ENCODE measurements around the gene ZNF597.
"Not testable (repeated sequence)": the region's sequence is repeated elsewhere in the genome, so short reads cannot be mapped to it uniquely, and the experiment has no call there.

ZNF597 gene

GRCh38 chr16:3475604-3476375 lies 32.5 kb upstream of the ZNF597 start:
- no peak for DNase-seq (ENCODE audit: low read depth in 2 of 2)

GRCh38 chr16:3474870-3475269 lies 31.6 kb upstream of the ZNF597 start:
- DNase-seq (ENCODE audit: low read depth in 2 of 2), result not testable (repeated sequence)

DNA sequence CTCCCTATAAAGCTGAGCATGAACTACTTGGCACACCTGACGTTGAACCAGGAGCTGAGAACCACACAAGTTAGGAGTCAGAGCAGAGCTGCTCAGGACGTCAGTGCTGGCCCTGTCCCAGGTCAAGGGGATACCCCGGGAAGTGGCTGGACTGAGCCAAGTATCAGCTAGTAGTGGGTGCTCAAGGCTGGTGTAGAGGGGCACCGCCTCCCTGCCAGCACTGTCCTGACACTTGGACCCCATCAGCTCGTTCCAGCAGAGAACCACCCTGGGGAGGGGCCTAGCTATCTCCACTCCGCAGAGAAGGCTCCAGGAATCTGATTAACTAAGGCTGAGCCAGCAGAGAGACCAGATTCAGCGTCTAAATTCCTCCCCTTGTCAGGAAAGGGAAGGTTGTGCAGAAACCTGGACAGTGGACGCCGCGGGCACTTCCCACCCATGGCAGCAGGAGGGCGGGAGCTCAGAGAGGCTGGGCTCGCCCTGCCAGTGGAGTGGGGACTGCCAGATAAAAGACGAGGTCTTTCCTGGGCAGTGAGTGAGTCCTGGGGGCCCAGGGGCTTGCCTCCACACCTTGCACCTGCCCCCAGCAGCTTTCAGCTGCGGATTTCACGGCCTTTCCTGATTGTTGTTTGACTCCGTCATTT lies 31.0 kb upstream of the ZNF597 start:
- no peak for DNase-seq (ENCODE audit: low read depth in 2 of 2)

DNA sequence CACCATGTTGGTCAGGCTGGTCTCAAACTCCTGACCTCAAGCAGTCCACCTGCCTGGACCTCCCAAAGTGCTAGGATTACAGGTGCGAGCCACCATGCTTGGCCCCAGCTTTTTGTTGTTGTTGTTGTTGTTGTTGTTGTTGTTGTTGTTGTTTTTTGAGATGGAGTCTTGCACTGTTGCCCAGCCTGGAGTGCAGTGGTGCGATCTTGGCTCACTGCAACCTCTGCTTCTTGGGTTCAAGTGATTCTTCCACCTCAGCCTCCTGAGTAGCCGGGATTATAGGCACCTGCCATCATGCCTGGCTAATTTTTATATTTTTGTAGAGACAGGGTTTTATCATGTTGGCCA lies 30.3 kb upstream of the ZNF597 start:
- not testable (repeated sequence) for DNase-seq (ENCODE audit: low read depth in 2 of 2)

- no peak for DNase-seq (ENCODE audit: low read depth in 2 of 2)
These were observed 29.7 kb upstream of the ZNF597 start for GRCh38 chr16:3472878-3473595.

DNA sequence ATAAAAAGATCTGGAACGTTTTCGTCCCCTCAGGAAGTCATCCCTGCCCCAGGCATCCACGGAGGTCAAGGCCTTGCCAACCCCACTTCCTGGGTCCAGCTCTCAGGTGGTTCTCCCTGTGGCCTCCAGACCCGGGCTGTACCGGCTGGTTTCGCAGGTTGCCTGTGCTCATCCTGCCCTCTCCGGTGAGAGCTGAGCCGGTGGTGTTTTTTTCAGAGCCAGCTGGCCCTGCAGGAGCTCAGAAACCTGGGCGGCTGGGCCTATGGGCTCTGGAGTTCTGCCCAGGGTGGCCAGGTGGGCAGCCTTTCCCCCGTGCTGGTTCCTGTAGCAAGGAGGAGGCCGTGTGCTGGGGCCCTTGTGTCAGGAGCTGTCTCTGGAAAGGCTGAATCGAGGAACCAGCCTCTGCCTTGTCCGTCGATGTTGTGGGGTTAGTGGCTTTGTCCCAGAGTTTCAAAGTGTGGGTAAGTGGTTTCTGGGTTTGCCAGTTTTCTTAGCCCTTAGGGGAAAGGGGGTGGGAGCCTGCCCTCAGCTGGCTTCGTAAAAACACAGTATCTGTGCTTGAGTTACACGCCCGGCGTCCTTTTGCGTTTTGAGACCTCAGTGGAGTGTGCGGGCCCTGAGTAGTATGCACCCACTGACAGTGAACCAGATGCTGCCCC lies 28.3 kb upstream of the ZNF597 start:
- no peak for DNase-seq (ENCODE audit: low read depth in 2 of 2)

DNA sequence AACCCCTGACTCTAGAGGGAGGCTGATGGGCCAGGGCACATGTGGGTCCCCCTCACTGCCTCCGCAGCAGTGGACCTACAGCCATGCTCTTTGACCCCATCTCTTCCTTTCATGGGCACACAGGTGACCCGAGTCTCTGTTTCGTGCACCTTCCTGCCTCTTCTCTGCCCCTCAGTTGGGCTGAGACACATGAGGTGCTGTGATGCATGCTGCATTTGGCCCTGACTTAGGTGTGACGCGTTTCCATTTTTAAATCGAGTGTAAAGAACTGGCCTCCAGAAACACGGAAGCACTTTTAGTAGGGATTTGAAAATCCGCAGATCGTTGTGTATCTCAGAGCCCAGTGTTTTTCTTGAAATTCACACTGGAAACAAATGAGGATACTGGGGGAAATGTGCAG lies 27.4 kb upstream of the ZNF597 start:
- no peak for DNase-seq (ENCODE audit: low read depth in 2 of 2)

DNA sequence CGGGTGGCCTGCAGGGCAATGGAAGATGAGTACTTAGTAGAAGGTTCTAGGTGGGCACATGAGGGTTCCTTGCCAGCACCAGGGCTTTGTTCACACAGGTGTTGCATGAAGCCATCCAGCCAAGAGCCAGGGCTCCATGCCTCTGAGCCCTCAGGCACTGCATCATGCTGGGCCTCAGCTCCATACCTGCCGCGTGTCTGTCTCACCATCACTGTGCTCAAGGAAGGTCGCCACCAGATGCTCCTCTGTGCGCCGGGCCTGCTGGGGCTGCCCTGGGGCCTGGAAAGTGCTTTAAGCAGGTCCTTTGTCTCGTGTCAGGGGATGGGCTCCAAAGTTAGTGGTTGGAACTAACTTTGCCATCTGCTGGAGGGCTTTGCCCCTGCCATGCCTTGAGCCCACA lies 26.4 kb upstream of the ZNF597 start:
- no peak for DNase-seq (ENCODE audit: low read depth in 2 of 2)

GRCh38 chr16:3468501-3468900 lies 25.2 kb upstream of the ZNF597 start:
- no peak for DNase-seq (ENCODE audit: low read depth in 2 of 2)

DNA sequence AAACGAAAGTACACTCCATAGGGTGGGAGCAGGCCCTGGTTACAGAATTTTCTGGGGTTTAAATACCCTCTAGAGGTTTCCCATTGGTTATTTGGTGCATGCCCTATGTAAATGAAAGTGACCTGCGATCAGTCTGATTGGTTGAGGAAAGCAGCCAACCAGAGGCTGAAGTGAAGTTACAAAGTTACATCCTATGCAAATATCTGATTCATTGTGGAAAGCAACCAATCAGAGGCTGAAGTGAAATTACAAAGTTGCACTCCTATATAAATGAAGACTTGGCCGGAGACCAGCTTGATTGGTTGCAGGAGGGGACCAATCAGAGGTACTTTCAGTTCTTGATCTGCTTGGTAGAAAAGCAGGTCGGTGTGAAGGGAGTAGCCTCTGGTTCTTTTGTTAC lies 24.6 kb upstream of the ZNF597 start:
- no peak for DNase-seq (ENCODE audit: low read depth in 2 of 2)

- no peak for DNase-seq (ENCODE audit: low read depth in 2 of 2)
These were observed 23.9 kb upstream of the ZNF597 start for GRCh38 chr16:3467182-3467581.

- DNase-seq (ENCODE audit: low read depth in 2 of 2), result no peak
These were observed 22.7 kb upstream of the ZNF597 start for GRCh38 chr16:3465911-3466584.

- DNase-seq (ENCODE audit: low read depth in 2 of 2), result no peak
These were observed 22.0 kb upstream of the ZNF597 start for GRCh38 chr16:3465301-3465700.

DNA sequence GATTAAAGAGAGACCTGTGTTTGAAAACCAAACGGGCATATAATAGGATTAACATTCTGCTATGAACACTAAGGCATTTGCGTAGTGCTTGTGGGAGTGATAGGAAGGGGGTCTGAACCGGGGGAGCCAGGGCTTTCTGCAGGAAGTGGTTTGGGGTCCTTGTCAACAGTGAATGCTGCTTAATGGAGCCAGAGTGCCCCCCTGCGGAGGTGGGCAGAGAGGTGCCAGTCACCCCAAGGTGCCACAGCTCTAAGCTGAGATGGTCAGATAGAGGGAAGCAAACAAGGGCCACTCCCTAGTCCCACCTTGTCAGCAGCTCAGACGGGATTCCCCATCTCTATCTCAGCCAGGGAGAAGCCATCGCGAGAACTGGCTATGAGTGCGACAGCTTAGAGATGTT lies 17.8 kb upstream of the ZNF597 start:
- DNase-seq (ENCODE audit: low read depth in 2 of 2), result no peak

DNA sequence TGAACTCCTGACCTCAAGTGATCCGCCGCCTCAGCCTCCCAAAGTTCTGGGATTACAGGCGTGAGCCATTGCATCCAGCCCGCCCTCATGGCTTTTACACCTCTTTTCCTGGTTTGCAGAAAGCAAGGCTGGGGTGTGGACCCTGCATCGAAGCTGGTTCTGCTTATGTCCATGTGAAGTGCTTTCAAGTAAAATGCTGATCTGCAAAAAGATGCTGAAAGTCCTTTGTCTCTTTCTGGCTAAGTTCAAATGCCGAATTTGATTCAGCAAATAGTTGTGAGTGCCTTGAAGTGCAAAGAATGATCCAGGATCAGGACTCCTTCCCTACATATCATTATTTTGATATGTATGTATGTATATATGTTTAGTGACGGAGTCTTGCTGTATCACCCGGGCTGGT lies 17.3 kb upstream of the ZNF597 start:
- no peak for DNase-seq (ENCODE audit: low read depth in 2 of 2)

- no peak for DNase-seq (ENCODE audit: low read depth in 2 of 2)
These were observed 16.8 kb upstream of the ZNF597 start for GRCh38 chr16:3460121-3460520.

DNA sequence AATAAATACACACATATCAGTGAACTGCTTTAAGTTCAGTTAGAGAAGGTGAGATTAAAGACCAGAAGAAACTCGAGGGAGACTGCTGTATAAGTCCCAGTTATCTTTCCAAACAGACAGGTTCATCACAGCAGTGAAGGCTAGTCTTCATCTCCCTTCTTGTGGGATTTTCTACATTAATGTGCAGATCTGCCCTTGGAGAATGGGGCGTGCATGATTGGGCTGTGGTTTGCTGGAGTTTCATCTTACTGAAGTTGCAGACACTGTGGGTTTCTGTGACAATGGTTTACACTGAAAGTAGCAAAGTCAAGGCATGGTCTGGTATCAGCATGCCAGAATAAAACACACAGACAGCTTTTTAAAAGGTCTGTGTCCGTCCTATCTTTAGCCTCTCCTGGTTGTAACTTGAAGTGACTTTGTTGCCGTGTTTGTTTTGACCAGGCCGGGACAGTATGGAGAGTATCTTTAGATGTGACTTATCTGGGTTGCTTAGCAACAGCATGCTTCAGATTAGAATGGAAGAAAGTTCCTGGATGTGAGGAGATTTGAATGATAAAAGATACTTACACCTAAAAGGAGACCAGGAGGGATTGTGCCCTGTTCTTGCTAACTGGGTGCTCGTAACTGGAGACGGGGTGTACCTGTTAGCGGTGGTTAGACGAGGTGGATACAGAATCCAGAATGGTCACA lies 16.2 kb upstream of the ZNF597 start:
- no peak for DNase-seq (ENCODE audit: low read depth in 2 of 2)

DNA sequence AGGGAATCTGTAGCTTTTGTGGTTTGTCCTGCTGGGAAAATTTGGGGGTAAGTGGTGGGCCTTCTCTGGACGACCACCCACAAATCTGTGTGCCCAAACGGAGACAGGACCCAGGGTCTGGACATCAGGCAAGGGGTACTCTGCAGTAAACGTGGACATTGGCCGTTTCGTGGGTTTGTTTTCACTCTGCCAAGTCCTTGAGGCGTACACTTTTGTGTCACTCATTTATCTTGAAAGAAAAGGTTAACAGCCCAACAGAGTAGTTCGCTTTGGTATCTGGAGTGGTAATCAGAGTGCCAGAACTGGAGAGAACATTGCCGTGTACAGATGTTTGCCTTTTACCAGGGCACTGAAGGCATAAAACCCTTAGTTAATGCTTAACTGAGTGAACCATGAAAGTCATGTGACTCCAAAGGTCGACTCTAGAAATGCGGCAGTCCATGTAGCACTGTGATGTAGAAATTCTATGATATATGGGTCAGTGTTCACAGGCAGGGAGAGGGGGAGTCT lies 15.6 kb upstream of the ZNF597 start:
- no peak for DNase-seq (ENCODE audit: low read depth in 2 of 2)

DNA sequence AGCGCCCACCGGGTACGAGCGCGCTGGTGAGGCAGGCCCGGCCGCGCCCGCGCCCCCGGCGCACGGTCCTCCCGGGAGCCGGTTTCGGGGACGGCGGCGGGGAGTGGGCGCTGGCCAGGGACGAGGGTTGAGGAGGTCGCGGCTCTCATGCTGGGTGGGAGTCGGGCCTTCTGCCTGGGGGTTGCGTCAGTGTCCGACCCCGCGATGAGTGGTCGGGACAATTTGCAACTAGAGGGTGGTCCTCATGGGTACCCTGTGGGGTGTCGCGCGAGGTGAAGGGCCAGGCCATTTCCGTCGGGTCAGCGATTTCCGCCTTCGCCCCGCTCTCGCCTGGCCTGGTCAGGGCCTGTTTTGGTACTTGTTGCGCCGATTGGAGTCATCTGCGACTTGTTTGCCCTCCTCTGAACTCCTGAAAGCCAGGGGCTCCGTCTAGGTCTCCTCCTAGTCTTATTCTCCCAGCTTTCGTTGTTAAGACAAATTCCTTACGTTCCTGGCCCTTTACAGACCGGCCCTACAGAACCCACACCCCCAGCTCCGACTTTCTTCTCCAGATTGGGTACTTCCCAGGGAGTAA lies 15.1 kb upstream of the ZNF597 start:
- no peak for DNase-seq (ENCODE audit: low read depth in 2 of 2)

- peak; percentile 76 to 77 for DNase-seq (ENCODE audit: low read depth in 2 of 2)
These were observed 14.3 kb upstream of the ZNF597 start for GRCh38 chr16:3457434-3458252.

All from stimulated activated CD8-positive, alpha-beta memory T cell treated with anti-CD3 and anti-CD28 coated beads, Interleukin-7, amount 100 ng/mL, for 1 hour (primary cell).